Stimulated activated CD8-positive, alpha-beta memory T cell treated with anti-CD3 and anti-CD28 coated beads, Interleukin-2, amount 100 ng/mL, for 48 hours (primary cell): ENCODE measurements around the gene MAFF.

ENCODE experiments used
- DNase-seq, 2 donors: peaks; one replicate each; pipeline ENCODE4 v3.0.0-alpha.2; 2020; ENCODE audit warnings: low read depth in 2 of 2

Gene MAFF

DNA sequence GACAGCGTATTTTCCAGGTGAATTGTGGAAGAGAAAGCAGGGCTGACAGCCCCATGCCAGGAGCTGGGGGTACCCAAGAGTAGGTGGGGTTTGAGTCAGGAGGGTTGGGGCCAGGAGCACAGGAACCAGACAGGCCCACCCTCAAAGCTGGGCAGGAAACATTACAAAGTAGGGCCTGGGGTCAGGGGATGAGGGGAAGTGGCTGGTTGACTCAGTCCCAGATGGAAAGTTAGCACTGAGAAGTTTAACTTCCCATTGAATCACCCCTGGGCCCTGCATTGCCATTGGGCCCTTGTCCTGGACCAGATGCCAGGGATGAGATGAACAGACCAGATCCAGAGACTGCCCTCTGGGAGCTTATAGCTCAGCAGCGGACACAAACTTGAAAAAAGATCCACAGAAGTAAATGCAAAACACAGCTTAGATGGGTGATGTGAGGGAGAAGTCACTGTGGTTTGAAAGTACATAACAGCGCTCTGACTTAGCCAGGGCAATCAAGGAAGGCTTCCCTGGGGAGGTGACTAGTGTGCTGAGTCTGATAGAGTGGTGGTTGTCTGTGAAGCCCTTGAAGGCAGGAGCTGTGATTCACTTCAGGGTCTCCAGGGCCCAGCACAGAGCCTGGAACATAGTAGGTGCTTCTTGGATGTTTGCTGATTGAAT is 2.2 kb downstream of the MAFF start:
- DNase-seq = no peak

DNA sequence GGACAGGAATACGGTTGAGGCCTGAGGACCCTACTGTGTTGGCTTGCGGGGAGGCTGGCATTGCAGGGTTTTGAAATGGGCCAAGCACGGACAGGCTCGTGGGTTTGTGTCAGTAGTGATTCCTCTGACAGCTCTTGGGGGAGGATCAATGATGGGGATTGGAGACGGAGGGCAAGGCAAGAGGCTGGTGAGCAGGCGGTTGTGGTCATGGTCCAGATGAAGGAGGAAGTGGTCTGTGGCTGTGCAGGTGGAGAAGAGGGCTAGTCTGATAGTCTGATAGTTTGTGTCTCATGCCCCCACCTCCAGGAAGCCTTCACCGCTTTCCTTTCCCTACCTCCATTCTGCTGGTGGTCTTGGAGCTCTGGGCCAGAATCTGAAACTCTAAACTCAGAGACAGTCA is 3.0 kb downstream of the MAFF start:
- no peak for DNase-seq

GRCh38 chr22:38205261-38206128 is 3.7 kb downstream of the MAFF start:
- no peak for DNase-seq

DNA sequence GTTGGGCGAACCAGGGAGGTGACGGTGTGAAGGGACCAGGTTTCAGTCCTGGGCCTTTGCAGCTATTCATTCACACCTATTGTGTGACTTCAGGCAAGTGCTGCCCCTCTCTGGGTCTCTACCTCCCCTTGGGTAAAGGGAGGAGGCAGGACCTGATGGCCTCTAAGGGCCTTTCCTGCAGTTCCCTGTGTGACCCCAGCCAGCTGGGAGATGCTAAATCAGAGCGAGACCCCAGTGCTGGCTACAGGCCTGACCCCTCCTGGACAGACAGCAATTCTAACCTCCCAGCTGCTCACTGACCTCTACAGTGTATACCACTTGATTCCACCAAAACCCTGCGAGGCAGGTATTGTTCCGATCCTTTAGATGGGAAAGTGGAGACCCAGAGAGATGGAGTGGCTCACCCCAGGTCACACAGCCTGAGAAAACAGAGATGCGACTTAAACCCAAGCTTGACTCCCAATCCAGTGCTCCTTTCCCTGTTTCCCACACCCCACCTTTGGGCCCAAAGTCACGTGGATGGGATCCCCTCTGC is 6.2 kb downstream of the MAFF start:
- DNase-seq = no peak

- no peak for DNase-seq
These were observed 6.8 kb downstream of the MAFF start for GRCh38 chr22:38208551-38208968.

- DNase-seq = no peak
These were observed 9.8 kb downstream of the MAFF start for GRCh38 chr22:38211556-38211955.

DNA sequence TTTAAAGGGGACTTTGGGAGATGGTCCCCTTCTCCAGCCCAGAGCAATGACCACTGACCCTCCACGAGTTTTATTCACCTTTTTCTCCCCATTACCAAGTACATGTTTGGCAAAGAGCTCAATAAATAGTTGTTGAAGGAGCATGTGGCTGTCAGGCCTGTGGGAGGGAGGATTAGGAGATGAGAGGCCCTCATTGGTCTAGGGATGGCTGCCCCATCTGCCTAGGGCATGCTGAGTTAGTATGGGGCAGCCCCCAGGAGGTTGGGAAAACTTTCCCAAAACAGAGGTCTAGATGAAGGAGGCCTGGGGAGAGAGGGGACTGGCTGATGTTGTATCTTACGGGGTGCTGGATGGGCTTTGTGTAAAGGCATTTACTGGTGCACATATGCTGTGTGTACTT is 10.6 kb downstream of the MAFF start:
- no peak for DNase-seq

DNA sequence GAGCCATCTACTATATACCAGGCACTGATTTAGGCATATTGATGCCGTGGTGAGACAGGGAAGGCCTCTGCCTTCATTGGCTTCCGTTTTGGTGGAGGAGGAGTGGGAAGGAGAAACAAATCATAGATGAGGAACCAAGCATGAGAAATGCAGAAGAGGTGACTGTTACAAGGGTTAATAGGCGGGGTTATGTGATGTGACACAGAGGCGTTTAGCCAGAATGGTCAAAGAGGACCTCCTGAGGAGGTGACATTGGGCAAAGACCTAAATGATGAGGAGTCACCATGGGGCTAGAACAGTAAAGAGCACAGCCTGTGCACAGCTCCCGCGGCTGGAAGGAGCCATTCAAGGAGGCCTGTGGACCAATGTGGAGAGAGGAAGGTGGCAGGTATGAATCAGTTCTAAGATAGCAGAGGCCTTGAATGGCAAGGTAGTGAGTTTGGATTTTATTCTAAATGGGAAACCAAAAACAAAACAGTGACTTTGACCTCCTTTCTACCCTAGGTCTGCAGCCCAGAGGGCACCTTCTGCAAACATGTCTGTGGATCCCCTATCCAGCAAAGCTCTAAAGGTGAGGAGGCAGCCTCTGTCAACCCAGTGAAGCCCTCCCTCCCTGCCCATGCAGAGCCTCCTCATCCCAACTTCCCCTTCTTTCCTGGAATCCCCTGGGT is 11.7 kb downstream of the MAFF start:
- DNase-seq = no peak

DNA sequence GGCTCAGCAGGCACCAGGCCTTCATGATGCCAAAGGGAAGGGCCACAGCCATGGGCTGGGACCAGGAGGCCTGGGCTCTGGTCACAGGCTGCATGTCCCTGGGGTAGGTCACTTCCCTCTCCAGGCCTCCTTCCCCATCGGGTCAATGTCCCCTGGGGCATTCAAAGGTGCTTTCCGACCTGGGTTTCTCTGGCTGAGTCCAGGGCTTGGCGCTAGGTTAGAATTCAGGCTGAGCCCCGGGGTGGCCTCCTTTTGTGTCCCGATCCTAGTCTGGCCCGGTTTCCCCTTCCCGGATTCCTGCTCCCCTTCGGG is 12.2 kb downstream of the MAFF start:
- DNase-seq = no peak

- peak; percentile 52 for DNase-seq
These were observed 12.7 kb downstream of the MAFF start for GRCh38 chr22:38214302-38215056.

DNA sequence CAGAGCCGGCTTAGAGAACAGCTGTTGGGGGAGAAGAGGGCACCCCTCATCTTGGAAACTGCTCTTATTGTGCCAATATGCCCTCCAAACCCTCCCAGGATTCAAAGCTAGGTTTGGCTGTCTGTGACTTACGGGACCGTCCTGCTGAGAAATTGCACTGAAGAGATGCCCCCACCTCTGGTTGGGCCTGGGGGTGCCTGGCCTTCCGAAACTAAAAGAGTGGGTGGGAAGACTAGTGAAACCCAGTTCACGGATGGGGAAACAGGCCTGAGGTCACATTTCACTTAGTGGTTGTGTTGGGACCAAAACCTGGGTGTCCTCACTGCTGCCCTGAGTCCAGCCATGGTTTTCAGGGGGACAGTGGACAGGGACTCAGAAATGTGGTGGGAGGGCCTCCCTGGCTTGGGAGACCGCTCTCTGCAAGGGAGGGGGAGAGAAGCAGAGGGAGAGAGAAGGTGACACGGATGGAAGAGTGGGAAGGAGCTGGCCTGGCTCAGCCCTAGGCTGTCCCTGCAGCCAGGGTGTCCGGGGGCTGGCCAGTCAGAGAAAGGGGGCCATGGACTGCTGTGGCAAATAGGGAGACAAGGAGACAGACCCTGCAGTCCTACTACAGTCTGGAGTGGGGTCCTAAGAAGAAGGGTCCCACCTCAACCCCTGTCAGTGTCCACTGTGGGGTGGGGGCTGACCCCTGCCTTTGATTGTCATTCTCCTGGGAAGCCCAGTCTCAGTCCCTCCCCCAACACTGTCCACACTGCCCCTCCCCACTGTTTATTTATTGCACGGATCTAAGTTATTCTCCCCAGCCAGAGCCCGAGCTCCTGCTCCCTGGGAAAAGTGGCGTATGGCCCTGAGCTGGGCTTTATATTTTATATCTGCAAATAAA is 13.6 kb downstream of the MAFF start:
- DNase-seq = no peak

- peak in 1 of 2 donors; percentile 41 for DNase-seq
These were observed 17.1 kb downstream of the MAFF start for GRCh38 chr22:38218661-38219622.

GRCh38 chr22:38219632-38220031 is 17.8 kb downstream of the MAFF start:
- no peak for DNase-seq

- DNase-seq = no peak
These were observed 18.4 kb downstream of the MAFF start for GRCh38 chr22:38220163-38220562.

GRCh38 chr22:38220653-38221386 is 19.0 kb downstream of the MAFF start:
- no peak for DNase-seq

- DNase-seq = no peak
These were observed 19.6 kb downstream of the MAFF start for GRCh38 chr22:38221407-38221806.

- DNase-seq = no peak
These were observed 20.4 kb downstream of the MAFF start for GRCh38 chr22:38221908-38222796.

GRCh38 chr22:38222797-38223119 is 21.0 kb downstream of the MAFF start:
- DNase-seq = no peak
